ENCODE results near the gene COX20. TPM values are rescaled to one million over a fixed set of nuclear protein-coding genes. Genes with fewer than 3 reads are reported as not detected.
A peak's percentile ranks its signal among the peaks of the same experiment; 100 is the strongest.

The COX20 gene
- polyA plus RNA-seq, 3 donors = 15.8 to 21.6 (median 17.9) TPM

GRCh38 chr1:244846653-244847052 lies 11.2 kb downstream of the COX20 start:
- no peak for DNase-seq
- Mint-ChIP-seq H3K27me3 (ENCODE audit: low read depth in 3 of 3) (no peaks in the 10 kb centered on the region), H3K27ac (no peak overlapping the region), H3K9me3 (no peaks in the 10 kb centered on the region), H3K4me3 (no peak overlapping the region), H3K36me3 (peaks cover 82 to 95% of the 10 kb centered on the region in 2 donors), H3K4me1 (no peaks in the 10 kb centered on the region)
- intact Hi-C loops (cut with micrococcal nuclease) = no loop called here
- Histone ChIP-seq H3K27ac (ENCODE audit: low read depth in 1 of 2, low read length in 2 of 2) (no peak overlapping the region), H3K27me3 (ENCODE audit: control insufficient read depth in 2 of 2, insufficient read depth in 2 of 2, low read length in 2 of 2) (no peaks in the 10 kb centered on the region), H3K4me2 (replicated peaks; ENCODE audit: extremely low read depth, low read length, poor library complexity, severe bottlenecking) (no peak overlapping the region), H4K20me1 (ENCODE audit: insufficient read depth, low read length) (peaks cover 94% of the 10 kb centered on the region), H2AFZ (ENCODE audit: insufficient read depth, low read depth, low read length, poor library complexity, severe bottlenecking) (no peak overlapping the region), H3K79me2 (ENCODE audit: insufficient read depth, low read length) (peaks cover 98% of the 10 kb centered on the region), H3K9me3 (replicated peaks in 1 of 2; ENCODE audit: control insufficient read depth in 1 of 2, insufficient read depth in 1 of 2, low read length in 2 of 2) (no peaks in the 10 kb centered on the region), H3K4me1 (ENCODE audit: control insufficient read depth in 1 of 2, insufficient read depth in 2 of 2, low read length in 2 of 2) (no peaks in the 10 kb centered on the region), H3K36me3 (replicated peaks in 1 of 2; ENCODE audit: control insufficient read depth in 1 of 2, insufficient read depth in 2 of 2, low read length in 2 of 2) (peaks cover 96 to 100% of the 10 kb centered on the region in 2 donors), H3K4me3 (replicated peaks in 1 of 3; ENCODE audit: low read depth in 2 of 3, low read length in 3 of 3) (no peak overlapping the region), H3K9ac (ENCODE audit: insufficient read depth, low read length, poor library complexity, severe bottlenecking) (no peak overlapping the region)
- no CpG with 5 or more reads among the region's 6 CpGs for WGBS (ENCODE audit: insufficient coverage)
- no peak for TF ChIP-seq CTCF (IDR thresholded peaks at IDR 0.05)

- no CpG with 5 or more reads among the region's 1 CpG for WGBS (ENCODE audit: insufficient coverage)
- peaks cover 94% of the 10 kb centered on the region for H3K79me2 ChIP-seq (ENCODE audit: insufficient read depth, low read length)
- H4K20me1 ChIP-seq (ENCODE audit: insufficient read depth, low read length) = peaks cover 94% of the 10 kb centered on the region
- H3K9ac ChIP-seq (ENCODE audit: insufficient read depth, low read length, poor library complexity, severe bottlenecking) = no peak overlapping the region
- peaks cover 95 to 100% of the 10 kb centered on the region in 2 donors for H3K36me3 ChIP-seq (replicated peaks in 1 of 2; ENCODE audit: control insufficient read depth in 1 of 2, insufficient read depth in 2 of 2, low read length in 2 of 2)
- H3K27ac ChIP-seq (ENCODE audit: low read depth in 1 of 2, low read length in 2 of 2) = peak overlapping the region in 1 of 2 donors; percentile 38
- TF ChIP-seq CTCF (IDR thresholded peaks at IDR 0.05) = no peak
- H3K4me2 ChIP-seq (replicated peaks; ENCODE audit: extremely low read depth, low read length, poor library complexity, severe bottlenecking) = no peak overlapping the region
- H3K4me3 Mint-ChIP-seq = no peak overlapping the region
- H3K4me3 ChIP-seq (replicated peaks in 1 of 3; ENCODE audit: low read depth in 2 of 3, low read length in 3 of 3) = no peak overlapping the region
- no peaks in the 10 kb centered on the region for H3K9me3 ChIP-seq (replicated peaks in 1 of 2; ENCODE audit: control insufficient read depth in 1 of 2, insufficient read depth in 1 of 2, low read length in 2 of 2)
- peaks cover 82 to 92% of the 10 kb centered on the region in 2 donors for H3K36me3 Mint-ChIP-seq
- no peaks in the 10 kb centered on the region for H3K27me3 ChIP-seq (ENCODE audit: control insufficient read depth in 2 of 2, insufficient read depth in 2 of 2, low read length in 2 of 2)
- no peak for DNase-seq
- intact Hi-C loops (cut with micrococcal nuclease) = no loop called here
- peaks cover 8% of the 10 kb centered on the region for H3K4me1 Mint-ChIP-seq
- no peaks in the 10 kb centered on the region for H3K9me3 Mint-ChIP-seq
- H3K27me3 Mint-ChIP-seq (ENCODE audit: low read depth in 3 of 3) = no peaks in the 10 kb centered on the region
- H3K4me1 ChIP-seq (ENCODE audit: control insufficient read depth in 1 of 2, insufficient read depth in 2 of 2, low read length in 2 of 2) = peaks cover 7 to 13% of the 10 kb centered on the region in 2 donors
- H2AFZ ChIP-seq (ENCODE audit: insufficient read depth, low read depth, low read length, poor library complexity, severe bottlenecking) = no peak overlapping the region
- H3K27ac Mint-ChIP-seq = peak overlapping the region in 2 of 7 donors; percentile 15 to 54
Observed at GRCh38 chr1:244849189-244849866, 13.9 kb downstream of the COX20 start.
